Fibroblast of skin of abdomen (primary cell): ENCODE measurements around the gene NDFIP2.

ENCODE experiments used
- DNase-seq: peaks from one replicate; pipeline ENCODE4 v3.0.0-alpha.2; 2013

Gene NDFIP2

DNA sequence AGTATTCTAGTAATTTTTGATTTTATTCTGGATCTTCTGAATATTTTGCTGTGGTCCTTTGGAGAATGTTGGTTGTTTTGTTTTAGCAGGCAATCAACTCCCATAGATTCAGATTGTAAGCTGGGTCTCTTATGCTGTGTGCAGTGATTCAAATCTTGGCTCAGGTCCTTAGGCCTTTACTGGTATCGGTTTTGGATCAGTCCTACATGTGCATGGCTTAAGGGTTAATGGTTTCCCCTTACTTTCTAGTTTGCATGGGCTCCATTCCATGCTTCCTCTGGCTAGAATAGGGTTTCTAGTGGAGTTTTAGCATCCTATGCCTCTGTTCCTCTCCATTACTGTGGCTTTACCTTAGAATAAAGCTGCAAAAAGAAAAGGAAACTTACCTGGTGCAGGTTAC is 16.1 kb downstream of the NDFIP2 start:
- DNase-seq: no peak

- no peak for DNase-seq
Measured at GRCh38 chr13:79497852-79498251, 16.9 kb downstream of the NDFIP2 start.

DNA sequence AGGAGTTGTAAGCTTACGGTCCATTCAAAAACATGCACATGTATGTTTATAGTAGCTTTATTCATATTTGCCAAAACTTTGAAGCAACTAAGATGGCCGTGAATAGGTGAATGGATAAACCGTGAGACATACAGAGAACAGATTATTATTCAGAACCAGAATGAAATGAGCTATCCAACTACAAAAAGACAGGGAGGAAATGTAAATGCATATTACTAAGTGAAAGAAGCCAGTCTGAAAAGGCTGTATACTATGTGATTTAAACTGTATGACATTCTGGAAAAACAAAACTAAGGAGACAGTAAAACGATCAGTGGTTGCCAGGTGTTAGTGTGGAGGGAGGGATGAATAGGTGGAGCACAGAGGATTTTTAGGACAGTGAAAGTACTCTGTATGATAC is 19.9 kb downstream of the NDFIP2 start:
- DNase-seq: no peak

GRCh38 chr13:79501538-79502232 is 20.7 kb downstream of the NDFIP2 start:
- no peak for DNase-seq

DNA sequence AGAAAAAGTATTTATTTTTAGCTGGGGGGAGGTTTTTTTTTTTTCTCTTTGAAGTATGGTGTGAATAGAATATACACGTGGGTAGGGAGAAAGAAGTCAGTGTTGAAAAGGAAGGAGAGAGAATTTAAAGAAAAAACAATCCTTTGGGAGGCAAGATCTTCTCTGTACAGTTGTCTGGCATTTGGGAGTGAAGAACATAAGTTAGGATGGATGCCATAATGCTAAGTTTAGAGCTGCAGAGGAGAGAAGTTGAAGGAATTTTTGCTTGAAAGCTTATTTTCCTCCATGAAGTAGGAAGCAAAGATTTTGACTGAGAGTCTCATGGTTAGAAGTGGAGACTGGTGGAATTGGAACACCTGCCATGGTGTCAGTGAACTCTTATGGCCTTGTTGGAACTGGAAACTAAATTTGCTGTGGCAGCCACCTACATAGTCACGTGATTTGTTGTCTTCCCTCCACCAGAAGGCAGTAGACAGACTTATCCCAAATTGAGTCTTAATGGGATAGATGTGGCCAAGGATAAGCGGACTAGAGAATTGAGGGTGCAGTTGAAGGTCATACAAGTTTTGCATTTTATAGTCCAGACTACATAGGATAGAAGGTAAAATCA is 22.0 kb downstream of the NDFIP2 start:
- no peak for DNase-seq

DNA sequence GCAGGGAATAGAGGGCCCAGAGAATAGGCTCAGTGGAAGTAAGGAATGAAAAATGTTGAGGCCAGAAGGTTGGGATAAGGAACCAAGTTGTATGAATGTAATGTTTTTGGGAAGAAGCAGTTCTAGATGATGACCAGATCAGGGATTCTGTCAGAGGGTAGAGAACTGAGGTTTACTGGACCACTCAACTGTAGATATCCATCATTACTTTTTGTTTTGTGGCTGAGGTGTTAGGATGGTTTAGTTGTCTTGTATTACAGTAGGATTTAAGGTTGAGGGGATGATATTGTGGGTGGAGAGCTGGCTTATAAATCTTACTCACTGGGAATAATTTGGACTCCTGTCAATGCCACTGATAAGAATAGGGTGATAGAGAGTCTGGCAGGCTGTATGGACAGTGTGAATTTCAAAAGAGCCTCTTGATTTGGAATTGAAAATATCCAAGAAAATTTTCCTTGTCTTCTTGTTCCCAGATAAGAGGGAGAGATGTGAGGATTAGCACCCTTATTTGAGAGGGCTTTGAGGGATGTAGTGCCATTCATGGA is 22.6 kb downstream of the NDFIP2 start:
- no peak for DNase-seq

DNA sequence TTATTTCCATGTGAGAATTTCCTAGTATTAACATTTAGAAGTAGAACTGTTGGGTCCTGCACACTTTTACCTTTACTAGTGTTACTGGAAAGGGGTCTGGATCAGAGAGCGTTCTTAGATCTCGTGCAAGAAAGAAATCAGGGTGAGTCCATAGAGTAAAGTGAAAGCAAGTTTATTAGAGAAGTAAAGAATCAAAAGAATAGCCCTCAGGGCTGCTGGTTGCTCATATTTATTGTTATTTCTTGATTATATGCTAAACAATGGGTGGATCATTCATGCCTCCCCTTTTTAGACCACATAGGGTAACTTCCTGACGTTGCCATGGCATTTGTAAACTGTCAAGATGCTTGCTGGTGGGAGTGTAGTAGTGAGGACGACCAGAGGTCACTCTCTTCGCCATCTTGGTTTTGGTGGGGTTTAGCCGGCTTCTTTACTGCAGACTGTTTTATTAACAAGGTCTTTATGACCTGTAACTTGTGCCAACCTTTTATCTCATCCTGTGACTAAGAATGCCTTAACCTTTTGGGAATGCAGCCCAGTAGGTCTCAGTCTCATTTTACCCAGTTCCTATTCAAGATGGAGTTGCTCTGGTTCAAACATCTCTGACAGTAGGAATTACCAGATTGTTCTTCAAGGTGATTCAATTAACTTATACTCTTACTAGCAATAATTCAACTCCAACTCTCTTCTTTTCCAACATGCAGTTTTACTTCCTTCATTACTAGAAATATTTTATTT is 27.4 kb downstream of the NDFIP2 start:
- no peak for DNase-seq

- DNase-seq: no peak
Measured at GRCh38 chr13:79511611-79512010, 30.7 kb downstream of the NDFIP2 start.

DNA sequence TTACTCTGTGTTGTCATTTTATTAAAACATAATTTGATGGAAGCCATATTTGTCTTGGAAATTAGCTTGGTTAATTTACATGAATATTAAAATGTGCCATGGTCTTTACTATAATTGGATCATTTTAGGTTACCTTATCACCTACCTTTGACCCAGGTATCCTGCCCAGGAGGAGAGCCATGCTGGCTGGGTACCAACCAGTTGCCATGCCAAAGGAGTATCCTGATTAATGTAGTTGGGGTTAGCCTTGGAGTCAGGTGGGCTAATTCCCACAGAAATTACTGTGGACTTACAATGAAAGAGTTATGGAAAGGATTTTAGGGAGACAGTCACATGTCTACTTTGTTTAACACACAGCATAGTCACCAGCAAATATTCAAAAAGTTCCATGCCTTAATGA is 32.0 kb downstream of the NDFIP2 start:
- DNase-seq: no peak

DNA sequence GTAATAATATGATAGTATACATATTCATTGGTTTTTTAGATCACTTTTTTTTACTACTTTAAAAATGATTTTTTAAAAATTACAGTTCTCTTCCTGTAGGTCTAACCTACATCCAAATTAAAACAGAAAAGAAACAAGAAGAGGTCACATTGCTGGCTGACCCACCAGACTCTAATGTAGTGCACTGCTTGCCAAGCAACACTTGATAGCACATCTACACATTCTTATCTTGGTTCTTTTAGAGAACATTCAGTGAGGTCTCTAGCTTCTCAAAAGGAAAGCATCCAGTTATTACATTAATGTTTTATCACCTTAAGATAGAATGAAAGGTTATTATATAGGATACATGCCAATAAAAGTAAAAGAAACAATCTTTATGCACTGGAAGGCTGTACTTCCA is 35.6 kb downstream of the NDFIP2 start:
- DNase-seq: no peak

DNA sequence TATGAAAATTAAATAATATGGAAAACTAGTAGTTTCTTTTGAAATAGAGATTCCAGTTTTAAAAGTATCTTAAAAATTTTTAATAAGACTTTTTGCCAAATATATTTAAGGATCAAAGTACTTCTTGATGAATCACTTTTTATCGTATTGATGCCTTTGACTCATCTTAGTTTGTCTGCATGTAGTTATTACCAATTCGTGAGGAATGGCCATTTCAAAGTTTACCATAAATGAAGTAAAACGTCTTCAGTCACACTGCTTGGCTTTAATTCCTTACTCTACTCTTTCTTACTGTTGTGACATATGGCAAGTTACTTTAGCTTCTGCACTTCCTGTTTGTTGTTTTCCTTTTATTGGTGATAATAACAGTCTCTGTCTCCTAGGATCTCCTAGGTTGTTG is 38.3 kb downstream of the NDFIP2 start:
- peak; percentile 31 for DNase-seq

DNA sequence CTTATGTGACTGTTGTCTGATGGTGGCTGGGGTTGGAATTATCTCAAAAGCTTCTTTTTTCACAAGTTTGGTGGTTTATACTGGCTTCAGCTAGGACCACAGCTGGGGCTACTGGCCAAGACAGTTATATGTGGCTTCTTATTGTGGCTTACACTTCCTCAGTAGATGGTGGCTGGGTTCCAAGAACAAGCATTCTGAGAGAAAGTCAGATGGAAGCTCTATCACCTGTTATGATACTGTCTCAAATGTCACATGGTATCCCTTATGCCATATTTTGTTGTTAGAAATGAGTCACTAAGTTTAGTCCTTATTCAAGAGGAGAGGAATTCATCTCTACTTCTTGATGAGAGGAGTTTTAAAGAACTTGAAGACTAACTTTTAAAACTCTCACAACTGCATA is 41.6 kb downstream of the NDFIP2 start:
- peak; percentile 41 for DNase-seq

DNA sequence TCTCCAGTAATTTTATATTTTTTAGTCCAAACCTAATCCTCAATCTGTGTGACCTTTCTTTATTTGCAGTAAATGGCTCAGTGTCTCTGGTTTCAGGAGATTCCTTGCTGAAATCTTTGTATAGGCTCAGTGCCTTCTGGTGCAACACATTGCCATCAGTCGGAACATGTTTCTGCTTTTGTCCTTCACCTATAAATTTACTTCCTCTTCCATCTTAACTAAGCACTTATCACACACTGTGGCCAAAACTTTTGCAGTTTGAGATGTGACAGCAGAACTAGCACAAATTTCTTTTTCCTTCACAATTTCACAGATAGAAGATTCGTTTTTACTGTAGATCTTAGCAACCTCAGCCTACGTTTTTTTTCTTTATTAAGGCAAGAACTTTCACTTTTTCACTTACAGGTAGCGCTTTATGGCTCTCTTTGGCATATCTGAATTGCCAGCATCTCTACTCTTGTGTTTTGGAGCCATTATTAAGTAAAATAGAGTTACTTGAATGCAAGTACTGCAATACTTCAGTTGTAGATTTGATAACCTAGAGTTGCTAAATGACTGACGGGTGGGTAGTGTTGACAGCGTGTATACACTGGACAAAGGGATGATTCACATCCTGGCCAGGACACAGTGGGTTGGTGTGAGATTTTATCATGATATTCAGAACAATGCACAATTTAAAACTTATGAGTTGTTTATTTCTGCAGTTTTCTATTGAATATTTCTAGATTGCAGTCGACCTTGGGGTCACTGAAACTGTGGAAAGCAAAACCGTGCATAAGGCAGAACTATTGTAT is 44.3 kb downstream of the NDFIP2 start:
- DNase-seq: no peak

GRCh38 chr13:79527698-79528097 is 46.7 kb downstream of the NDFIP2 start:
- no peak for DNase-seq

- no peak for DNase-seq
Measured at GRCh38 chr13:79528356-79528755, 47.4 kb downstream of the NDFIP2 start.

DNA sequence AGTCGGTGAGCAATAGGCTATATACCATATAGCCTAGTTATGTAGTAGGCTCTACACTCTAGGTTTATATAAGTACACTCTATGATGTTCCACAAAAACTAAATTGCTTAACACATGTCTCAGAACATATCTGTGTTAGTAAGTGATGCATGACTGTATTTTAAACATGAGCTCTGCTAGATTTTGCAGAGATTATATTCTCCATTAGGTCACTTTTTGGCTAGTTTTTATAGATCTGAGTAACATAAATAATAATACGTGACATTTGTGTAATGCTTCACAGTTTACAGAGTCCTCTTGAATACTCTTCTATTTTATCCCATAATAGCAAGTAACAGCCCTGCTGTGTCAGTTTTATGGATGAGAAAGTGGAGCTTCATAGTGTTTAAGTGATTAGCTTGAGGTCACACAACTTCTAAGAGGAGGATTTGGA is 47.8 kb downstream of the NDFIP2 start:
- DNase-seq: no peak

DNA sequence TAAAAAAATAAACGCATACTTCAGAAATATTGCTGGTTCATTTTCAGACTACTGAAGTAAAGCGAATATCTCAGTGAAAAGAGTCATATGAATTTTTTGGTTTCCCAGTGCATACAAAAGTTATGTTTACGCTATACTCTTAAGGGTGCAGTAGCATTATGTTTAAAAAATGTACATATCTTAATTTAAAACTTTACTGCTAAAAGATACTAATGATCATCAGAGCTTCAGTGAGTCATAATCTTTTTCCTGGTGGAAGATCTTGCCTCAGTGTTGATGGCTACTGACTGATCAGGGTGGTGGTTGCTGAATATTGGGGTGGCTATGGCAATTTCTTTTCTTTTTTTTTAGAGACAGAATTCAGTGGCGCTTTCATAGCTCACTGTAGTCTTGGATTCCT is 48.9 kb downstream of the NDFIP2 start:
- no peak for DNase-seq

- no peak for DNase-seq
Measured at GRCh38 chr13:79530270-79530669, 49.3 kb downstream of the NDFIP2 start.

DNA sequence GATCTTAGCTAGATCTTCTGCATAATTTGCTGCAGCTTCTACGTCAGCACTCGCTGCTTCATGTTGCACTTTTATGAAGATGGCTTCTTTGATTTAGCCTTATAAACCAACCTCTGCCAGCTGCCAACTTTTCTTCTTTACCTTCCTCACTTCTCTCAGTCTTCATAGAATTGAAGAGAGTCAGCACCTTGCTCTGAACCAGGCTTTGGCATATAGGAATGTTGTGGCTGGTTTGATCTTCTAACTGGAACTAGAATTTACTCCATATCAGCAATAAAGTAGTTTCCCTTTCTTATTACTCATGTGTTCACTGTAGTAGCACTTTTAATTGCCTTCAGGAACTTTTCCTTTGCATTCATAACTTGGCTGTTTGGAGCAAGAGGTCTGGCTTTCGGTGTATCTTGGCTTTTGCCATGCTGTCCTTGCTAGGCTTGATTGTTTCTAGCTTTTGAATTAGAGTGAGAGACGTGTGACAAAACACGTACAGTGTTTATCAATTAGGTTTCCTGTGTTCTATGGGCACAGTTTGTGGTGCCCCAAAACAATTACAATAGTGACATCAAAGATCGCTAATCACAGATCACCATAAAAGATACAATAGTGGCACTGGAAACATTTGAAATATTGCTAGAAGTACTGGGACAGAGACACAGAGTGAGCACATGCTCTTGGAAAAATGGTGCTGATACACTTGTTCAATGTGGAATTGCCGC is 50.7 kb downstream of the NDFIP2 start:
- no peak for DNase-seq

- no peak for DNase-seq
Measured at GRCh38 chr13:79532576-79532975, 51.6 kb downstream of the NDFIP2 start.

GRCh38 chr13:79533781-79534400 is 52.9 kb downstream of the NDFIP2 start:
- peak; percentile 7 for DNase-seq

DNA sequence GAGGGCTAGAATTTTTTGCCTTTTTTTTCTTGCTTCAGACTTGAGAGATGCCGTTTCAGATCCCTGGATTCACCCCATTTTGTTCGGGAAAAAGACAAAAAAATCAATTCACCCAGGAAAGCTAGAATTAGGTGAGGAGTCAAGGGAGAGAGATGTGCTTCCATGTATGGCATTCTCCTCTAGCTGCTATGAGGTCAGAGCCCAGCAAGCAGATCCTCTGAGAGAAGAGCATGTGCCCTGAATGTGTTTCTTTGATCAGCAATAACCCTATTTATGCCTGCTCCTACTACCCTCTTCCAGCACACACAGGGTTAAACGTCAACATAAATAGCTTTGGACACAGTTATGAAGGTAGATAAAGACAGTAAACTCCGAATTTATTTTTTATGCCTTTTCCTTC is 53.6 kb downstream of the NDFIP2 start:
- DNase-seq: no peak
